ENCODE measurements around the gene OCIAD1.
A peak's percentile ranks its signal among the peaks of the same experiment; 100 is the strongest.
"Not testable (repeated sequence)": the region's sequence is repeated elsewhere in the genome, so short reads cannot be mapped to it uniquely, and the experiment has no call there.

The OCIAD1 gene

GRCh38 chr4:48830706-48831531 lies at the start of gene OCIAD1:
TSS of gene OCIAD1 (plus strand) at chr4:48831088. CDS start at chr4:48832625, 1,537 bp downstream.
- DNase-seq: peak; percentile 98

- DNase-seq: no peak
Measured at GRCh38 chr4:48781968-48782367, 48.9 kb upstream of the OCIAD1 start.

- DNase-seq: no peak
Measured at GRCh38 chr4:48785302-48785701, 45.6 kb upstream of the OCIAD1 start.

- DNase-seq: no peak
Measured at GRCh38 chr4:48786549-48786948, 44.3 kb upstream of the OCIAD1 start.

GRCh38 chr4:48787056-48787455 lies 43.8 kb upstream of the OCIAD1 start:
- DNase-seq: no peak

GRCh38 chr4:48790561-48790960 lies 40.3 kb upstream of the OCIAD1 start:
- DNase-seq: no peak

GRCh38 chr4:48791313-48791712 lies 39.6 kb upstream of the OCIAD1 start:
- no peak for DNase-seq

GRCh38 chr4:48792348-48793006 lies 38.4 kb upstream of the OCIAD1 start:
- no peak for DNase-seq

- DNase-seq: no peak
Measured at GRCh38 chr4:48795108-48795507, 35.8 kb upstream of the OCIAD1 start.

- no peak for DNase-seq
Measured at GRCh38 chr4:48796191-48796926, 34.5 kb upstream of the OCIAD1 start.

- no peak for DNase-seq
Measured at GRCh38 chr4:48796927-48797679, 33.8 kb upstream of the OCIAD1 start.

- no peak for DNase-seq
Measured at GRCh38 chr4:48798117-48798516, 32.8 kb upstream of the OCIAD1 start.

- no peak for DNase-seq
Measured at GRCh38 chr4:48799157-48799556, 31.7 kb upstream of the OCIAD1 start.

- not testable (repeated sequence) for DNase-seq
Measured at GRCh38 chr4:48800155-48800554, 30.7 kb upstream of the OCIAD1 start.

- DNase-seq: no peak
Measured at GRCh38 chr4:48801016-48801715, 29.7 kb upstream of the OCIAD1 start.

GRCh38 chr4:48804584-48805301 lies 26.1 kb upstream of the OCIAD1 start:
- DNase-seq: no peak

GRCh38 chr4:48812866-48813265 lies 18.0 kb upstream of the OCIAD1 start:
- no peak for DNase-seq

GRCh38 chr4:48813964-48814363 lies 16.9 kb upstream of the OCIAD1 start:
- peak; percentile 63 for DNase-seq

GRCh38 chr4:48815483-48815882 lies 15.4 kb upstream of the OCIAD1 start:
- DNase-seq: no peak

- not testable (repeated sequence) for DNase-seq
Measured at GRCh38 chr4:48816297-48816696, 14.6 kb upstream of the OCIAD1 start.

- no peak for DNase-seq
Measured at GRCh38 chr4:48816971-48817370, 13.9 kb upstream of the OCIAD1 start.

- DNase-seq: not testable (repeated sequence)
Measured at GRCh38 chr4:48821431-48821830, 9.5 kb upstream of the OCIAD1 start.
